GM12801 (cell line): Measurements from ENCODE around the gene CCL22.

Experiments
- CTCF ChIP-seq: IDR thresholded peaks from one replicate; pipeline ENCODE4 v1.5.1; 2011; ENCODE audit warnings: control low read depth; ENCODE audit not compliant: insufficient read length; ENCODE audit errors: extremely low read depth

Gene CCL22

GRCh38 chr16:57386381-57386951, 27.9 kb downstream of the CCL22 start:
- TF ChIP-seq CTCF = no peak

- no peak for TF ChIP-seq CTCF
These were observed 29.2 kb downstream of the CCL22 start for GRCh38 chr16:57387598-57388354.

GRCh38 chr16:57388359-57389086, 29.9 kb downstream of the CCL22 start:
- TF ChIP-seq CTCF = no peak

- no peak for TF ChIP-seq CTCF
These were observed 30.5 kb downstream of the CCL22 start for GRCh38 chr16:57389087-57389468.

- no peak for TF ChIP-seq CTCF
These were observed 32.2 kb downstream of the CCL22 start for GRCh38 chr16:57390636-57391295.

- TF ChIP-seq CTCF = no peak
These were observed 32.7 kb downstream of the CCL22 start for GRCh38 chr16:57391300-57391699.

GRCh38 chr16:57391708-57392107, 33.1 kb downstream of the CCL22 start:
- TF ChIP-seq CTCF = no peak
